Fibroblast of lung (primary cell): Measurements from ENCODE around the gene KCTD8. TPM values are rescaled to one million over a fixed set of nuclear protein-coding genes. Genes with fewer than 3 reads are reported as not detected.

Experiments
- DNase-seq, 2 donors: peaks; one replicate each; pipeline versions ENCODE4 v3.0.0 to v3.0.0-alpha.2; 2010; ENCODE audit warnings: low read depth in 2 of 2
- H2AFZ ChIP-seq: 2 replicates; pipeline ENCODE4 v1.5.1; 2012; ENCODE audit warnings: low read length, control low read depth, inconsistent platforms
- H3K27ac ChIP-seq: 2 replicates; pipeline ENCODE4 v1.5.1; 2011; ENCODE audit warnings: low read length, control low read depth; ENCODE audit not compliant: insufficient read depth
- H3K27me3 ChIP-seq: 2 replicates; pipeline ENCODE4 v1.5.1; 2011; ENCODE audit warnings: mild to moderate bottlenecking, low read length; ENCODE audit not compliant: control insufficient read depth, insufficient read depth
- H3K36me3 ChIP-seq: 2 replicates; pipeline ENCODE4 v1.5.1; 2011; ENCODE audit warnings: low read length; ENCODE audit not compliant: control insufficient read depth, insufficient read depth
- H3K4me1 ChIP-seq: 2 replicates; pipeline ENCODE4 v1.5.1; 2011; ENCODE audit warnings: low read length; ENCODE audit not compliant: control insufficient read depth, insufficient read depth; ENCODE audit errors: extremely low read depth
- H3K4me2 ChIP-seq: 2 replicates; pipeline ENCODE4 v1.5.1; 2011; ENCODE audit warnings: low read length, control low read depth; ENCODE audit not compliant: insufficient read depth; ENCODE audit errors: extremely low read depth
- H3K4me3 ChIP-seq, 4 experiments: fragments of 200-600 bp in 1 of 4; sonication (generic) in 1 of 4; replicated peaks in 1 of 4; 2 replicates each; pipeline ENCODE4 v1.5.1; 2011 to 2016; ENCODE audit warnings: low read length in 4 of 4, low read depth in 3 of 4, mild to moderate bottlenecking in 3 of 4, control low read depth in 2 of 4, inconsistent platforms in 1 of 4, mixed read lengths in 1 of 4; ENCODE audit not compliant: insufficient read depth in 1 of 4; ENCODE audit errors: control extremely low read depth in 1 of 4
- H3K79me2 ChIP-seq: 2 replicates; pipeline ENCODE4 v1.5.1; 2012; ENCODE audit warnings: mild to moderate bottlenecking, low read length, inconsistent platforms; ENCODE audit not compliant: control insufficient read depth, insufficient read depth
- H3K9ac ChIP-seq: 2 replicates; pipeline ENCODE4 v1.5.1; 2011; ENCODE audit warnings: mild to moderate bottlenecking, low read length, control low read depth; ENCODE audit not compliant: insufficient read depth
- H3K9me3 ChIP-seq: 2 replicates; pipeline ENCODE4 v1.5.1; 2012; ENCODE audit warnings: low read depth, low read length; ENCODE audit not compliant: control insufficient read depth, insufficient read depth
- H4K20me1 ChIP-seq: 2 replicates; pipeline ENCODE4 v1.5.1; 2011; ENCODE audit warnings: low read length; ENCODE audit not compliant: control insufficient read depth, insufficient read depth; ENCODE audit errors: extremely low read depth
- EZH2 ChIP-seq: IDR thresholded peaks from 2 replicates; pipeline ENCODE4 v1.5.1; 2012; ENCODE audit warnings: low read length, control low read depth, mild to moderate bottlenecking; ENCODE audit errors: missing control alignments
- polyA plus RNA-seq, 2 donors: library from polyadenylated mRNA; depleted of rRNA in 1 of 2; stranded (reverse) in 1 of 2; unstranded in 1 of 2; fragments of >200 nt; gene quantifications; 2 replicates each; pipeline ENCODE4 v1.2.1, GENCODE V29; 2011 to 2012; ENCODE audit warnings: missing spikeins in 1 of 2
- total RNA-seq: library from RNA; depleted of rRNA; stranded (reverse); fragments of >200 nt; gene quantifications from 2 replicates; pipeline ENCODE4 v1.2.1, GENCODE V29; 2014
- TF ChIP-seq, protein P1 (sequence below), 2 donors: IDR thresholded peaks in 1 of 2; conservative IDR thresholded peaks in 1 of 2; 1 replicate in 1 of 2; 2 replicates in 1 of 2; pipeline ENCODE4 v1.5.1; 2011 to 2012; ENCODE audit warnings: low read length in 2 of 2, control low read depth in 1 of 2, inconsistent platforms in 1 of 2, low read depth in 1 of 2, mild to moderate bottlenecking in 1 of 2

Gene KCTD8
- total and polyA plus RNA-seq, 2 donors (not counting 1 experiment from before 2014, with no cell fraction given) = under 0.01 to 0.09 TPM

DNA sequence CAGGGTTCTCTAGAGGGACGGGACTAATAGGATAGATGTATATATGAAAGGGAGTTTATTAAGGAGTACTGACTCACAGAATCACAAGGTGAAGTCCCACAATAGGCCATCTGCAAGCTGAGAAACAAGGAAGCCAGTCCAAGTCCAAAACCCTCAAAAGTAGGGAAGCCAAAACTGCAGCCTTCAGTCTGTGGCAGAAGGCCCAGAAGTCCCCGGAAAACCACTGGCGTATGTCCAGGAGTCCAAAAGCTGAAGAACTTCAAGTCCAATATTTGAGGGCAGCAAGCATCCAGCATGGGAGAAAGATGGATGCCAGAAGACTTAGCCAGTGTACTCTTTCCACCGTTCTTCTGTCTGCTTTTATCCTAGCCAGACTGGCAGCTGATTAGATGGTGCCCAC, 227.2 kb downstream of the KCTD8 start:
- no peaks in the 10 kb centered on the region for H4K20me1 ChIP-seq
- H3K9ac ChIP-seq = no peak overlapping the region
- no peak overlapping the region for H3K27ac ChIP-seq
- TF ChIP-seq, protein P1, sequence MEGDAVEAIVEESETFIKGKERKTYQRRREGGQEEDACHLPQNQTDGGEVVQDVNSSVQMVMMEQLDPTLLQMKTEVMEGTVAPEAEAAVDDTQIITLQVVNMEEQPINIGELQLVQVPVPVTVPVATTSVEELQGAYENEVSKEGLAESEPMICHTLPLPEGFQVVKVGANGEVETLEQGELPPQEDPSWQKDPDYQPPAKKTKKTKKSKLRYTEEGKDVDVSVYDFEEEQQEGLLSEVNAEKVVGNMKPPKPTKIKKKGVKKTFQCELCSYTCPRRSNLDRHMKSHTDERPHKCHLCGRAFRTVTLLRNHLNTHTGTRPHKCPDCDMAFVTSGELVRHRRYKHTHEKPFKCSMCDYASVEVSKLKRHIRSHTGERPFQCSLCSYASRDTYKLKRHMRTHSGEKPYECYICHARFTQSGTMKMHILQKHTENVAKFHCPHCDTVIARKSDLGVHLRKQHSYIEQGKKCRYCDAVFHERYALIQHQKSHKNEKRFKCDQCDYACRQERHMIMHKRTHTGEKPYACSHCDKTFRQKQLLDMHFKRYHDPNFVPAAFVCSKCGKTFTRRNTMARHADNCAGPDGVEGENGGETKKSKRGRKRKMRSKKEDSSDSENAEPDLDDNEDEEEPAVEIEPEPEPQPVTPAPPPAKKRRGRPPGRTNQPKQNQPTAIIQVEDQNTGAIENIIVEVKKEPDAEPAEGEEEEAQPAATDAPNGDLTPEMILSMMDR (conservative IDR thresholded peaks at IDR 0.05 in 1 of 2, IDR thresholded peaks at IDR 0.05 in 1 of 2; ENCODE audit: low read depth in 1 of 2, low read length in 2 of 2) = no peak
- TF ChIP-seq EZH2 = no peak
- H2AFZ ChIP-seq = no peak overlapping the region
- no peak overlapping the region for H3K4me3 ChIP-seq
- no peaks in the 10 kb centered on the region for H3K27me3 ChIP-seq
- no peaks in the 10 kb centered on the region for H3K4me1 ChIP-seq
- peak in 1 of 2 donors; percentile 15 for DNase-seq
- no peaks in the 10 kb centered on the region for H3K79me2 ChIP-seq
- no peaks in the 10 kb centered on the region for H3K36me3 ChIP-seq
- H3K9me3 ChIP-seq = no peaks in the 10 kb centered on the region
- H3K4me2 ChIP-seq = no peak overlapping the region

DNA sequence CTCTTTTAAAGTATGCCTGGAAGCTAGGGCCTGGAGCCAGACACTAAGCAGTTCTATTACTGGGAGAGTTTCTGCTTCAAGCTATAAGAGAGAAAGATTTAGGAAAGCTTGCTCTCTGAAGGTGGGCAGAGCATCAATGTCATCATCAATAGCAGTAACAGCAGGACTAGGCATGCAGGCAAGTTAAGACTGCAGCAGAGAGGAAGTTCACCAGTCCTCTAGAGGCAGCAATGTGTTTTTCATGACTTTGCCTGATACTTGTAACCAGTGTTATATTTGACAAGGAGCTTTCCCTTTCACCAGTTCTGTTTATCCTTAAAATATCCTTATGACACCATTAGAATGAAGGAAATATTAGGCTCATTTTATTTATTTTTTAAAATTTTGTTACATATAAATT, 237.9 kb downstream of the KCTD8 start:
- TF ChIP-seq, protein P1 (conservative IDR thresholded peaks at IDR 0.05 in 1 of 2, IDR thresholded peaks at IDR 0.05 in 1 of 2; ENCODE audit: low read depth in 1 of 2, low read length in 2 of 2) = no peak
- TF ChIP-seq EZH2 = no peak
- H3K27me3 ChIP-seq = no peaks in the 10 kb centered on the region

DNA sequence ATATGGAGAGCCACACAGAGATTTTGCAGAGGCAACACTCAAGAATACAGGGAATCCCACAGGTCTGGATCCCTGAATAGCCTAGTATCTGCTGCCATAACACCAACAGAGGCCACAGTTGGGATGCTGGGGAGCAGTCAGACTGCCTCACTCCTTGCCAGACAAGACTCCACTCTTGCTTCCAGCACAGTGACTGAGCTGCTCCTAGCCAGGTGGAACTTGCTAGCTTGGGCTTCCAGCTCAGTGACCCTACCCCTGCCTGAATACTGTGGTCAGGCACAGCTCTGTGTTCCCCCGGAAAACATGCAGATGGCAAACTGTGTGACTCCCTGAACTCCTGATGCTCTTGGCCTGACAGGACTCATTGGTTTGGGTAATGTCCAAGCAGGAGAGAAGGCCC, 251.8 kb downstream of the KCTD8 start:
- Histone ChIP-seq H3K4me3 (no peak overlapping the region), H3K36me3 (no peaks in the 10 kb centered on the region), H3K4me2 (no peak overlapping the region), H3K9me3 (no peaks in the 10 kb centered on the region), H4K20me1 (no peaks in the 10 kb centered on the region), H3K27me3 (no peaks in the 10 kb centered on the region), H3K27ac (no peak overlapping the region), H3K4me1 (no peaks in the 10 kb centered on the region), H3K79me2 (no peaks in the 10 kb centered on the region), H2AFZ (no peak overlapping the region), H3K9ac (no peak overlapping the region)
- no peak for TF ChIP-seq EZH2
- TF ChIP-seq, protein P1 (conservative IDR thresholded peaks at IDR 0.05 in 1 of 2, IDR thresholded peaks at IDR 0.05 in 1 of 2; ENCODE audit: low read depth in 1 of 2, low read length in 2 of 2) = no peak
- DNase-seq = no peak

More for the DNA sequence above, 237.9 kb downstream of the KCTD8 start:
- no peak overlapping the region for H3K4me3 ChIP-seq
- H3K4me2 ChIP-seq = no peak overlapping the region
- no peaks in the 10 kb centered on the region for H4K20me1 ChIP-seq
- no peak overlapping the region for H3K9ac ChIP-seq
- no peaks in the 10 kb centered on the region for H3K9me3 ChIP-seq
- H3K27ac ChIP-seq = no peak overlapping the region
- no peaks in the 10 kb centered on the region for H3K4me1 ChIP-seq
- H3K36me3 ChIP-seq = no peaks in the 10 kb centered on the region
- H2AFZ ChIP-seq = no peak overlapping the region
- DNase-seq = no peak
- no peaks in the 10 kb centered on the region for H3K79me2 ChIP-seq
